GM19438 (cell line): ENCODE data around the gene ELFN1.
"Not testable (repeated sequence)": the region's sequence is repeated elsewhere in the genome, so short reads cannot be mapped to it uniquely, and the experiment has no call there.

Source experiments
- ATAC-seq: cut with Tn5 transposase; IDR thresholded peaks from one replicate; pipeline ENCODE4 v1.9.1; 2021; ENCODE audit warnings: low read depth; ENCODE audit not compliant: unreplicated experiment

The ELFN1 gene

DNA sequence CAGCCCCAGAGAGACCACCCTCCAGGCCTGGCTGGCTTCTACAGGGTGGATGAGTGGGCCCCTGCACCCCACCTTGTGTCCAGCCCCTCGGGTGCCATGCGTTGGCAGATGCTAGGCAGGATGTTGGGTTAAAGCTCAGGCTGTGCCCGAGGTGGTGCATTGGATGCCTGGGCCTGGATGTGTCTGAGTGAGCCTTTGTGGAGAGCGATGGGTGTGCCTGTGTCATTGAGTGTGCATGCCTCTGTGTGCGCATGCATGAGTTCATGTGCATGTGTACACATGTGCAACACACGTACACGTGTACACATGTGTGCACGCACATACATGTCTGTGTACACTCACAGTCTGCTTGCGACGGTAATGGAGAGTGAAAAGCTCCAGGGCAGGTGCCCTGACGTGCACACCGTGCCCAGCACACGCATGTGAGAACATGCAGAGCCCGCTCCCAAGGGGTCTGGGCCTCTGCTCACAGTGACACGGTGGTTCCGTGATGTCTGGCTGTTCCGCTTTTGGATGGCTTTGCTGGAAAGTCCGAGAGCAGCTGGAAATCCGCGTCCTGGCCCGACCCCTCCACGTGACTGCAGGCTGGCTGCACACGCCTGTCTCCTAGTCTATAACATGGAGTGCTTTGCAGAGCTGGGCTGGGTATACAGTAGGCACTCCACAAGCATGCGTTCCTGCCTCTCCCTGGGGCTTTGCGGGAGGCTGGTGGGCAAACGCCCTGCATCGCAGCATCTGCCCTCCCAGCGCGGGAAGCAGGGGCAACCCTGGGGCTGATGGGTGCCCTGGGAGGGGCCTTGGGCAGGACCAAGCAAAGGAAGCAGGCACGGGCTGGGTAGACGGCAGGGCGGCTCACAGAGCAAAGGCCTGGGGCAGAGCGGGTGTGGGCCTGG, 36.9 kb downstream of the ELFN1 start:
- no peak for ATAC-seq

DNA sequence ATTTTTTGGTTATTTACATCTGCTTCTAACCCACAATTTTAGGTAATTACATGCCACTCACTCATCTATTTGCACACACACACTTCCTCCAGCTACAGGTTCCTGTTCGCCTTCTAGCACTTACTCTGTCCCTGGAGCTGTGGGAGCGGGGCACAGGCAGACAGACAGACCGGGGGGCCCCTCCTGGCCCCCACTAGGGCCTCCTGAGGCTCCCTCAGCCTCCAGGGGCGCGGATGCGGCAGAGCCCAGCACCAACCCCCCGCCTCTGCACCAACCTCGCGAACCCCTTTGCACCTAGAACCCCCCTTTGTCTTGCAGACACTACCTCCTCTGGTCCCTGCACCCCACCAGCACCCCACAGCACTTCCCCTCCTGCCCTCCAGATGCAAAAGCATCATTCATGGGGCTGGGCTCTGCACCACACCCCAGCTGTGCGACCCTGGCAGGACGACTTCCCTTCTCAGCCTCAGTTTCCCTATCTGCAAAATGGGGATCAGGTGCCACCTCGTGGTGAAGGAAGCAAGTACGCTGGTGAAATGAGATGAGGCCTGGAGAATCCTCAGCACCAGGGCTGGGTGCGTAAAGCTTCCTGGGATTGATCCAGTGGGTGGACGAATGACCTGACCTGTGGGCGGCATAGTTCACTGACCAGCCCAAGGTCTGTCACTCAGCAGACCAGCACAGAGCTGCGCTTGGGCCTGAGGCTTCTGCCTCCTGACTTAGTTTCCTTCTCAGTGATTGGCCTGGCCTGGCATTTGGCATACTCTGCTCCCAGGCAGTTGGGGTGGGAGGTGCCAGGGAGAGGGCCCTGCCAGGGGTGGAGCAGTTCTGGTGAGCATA, 37.9 kb downstream of the ELFN1 start:
- no peak for ATAC-seq

DNA sequence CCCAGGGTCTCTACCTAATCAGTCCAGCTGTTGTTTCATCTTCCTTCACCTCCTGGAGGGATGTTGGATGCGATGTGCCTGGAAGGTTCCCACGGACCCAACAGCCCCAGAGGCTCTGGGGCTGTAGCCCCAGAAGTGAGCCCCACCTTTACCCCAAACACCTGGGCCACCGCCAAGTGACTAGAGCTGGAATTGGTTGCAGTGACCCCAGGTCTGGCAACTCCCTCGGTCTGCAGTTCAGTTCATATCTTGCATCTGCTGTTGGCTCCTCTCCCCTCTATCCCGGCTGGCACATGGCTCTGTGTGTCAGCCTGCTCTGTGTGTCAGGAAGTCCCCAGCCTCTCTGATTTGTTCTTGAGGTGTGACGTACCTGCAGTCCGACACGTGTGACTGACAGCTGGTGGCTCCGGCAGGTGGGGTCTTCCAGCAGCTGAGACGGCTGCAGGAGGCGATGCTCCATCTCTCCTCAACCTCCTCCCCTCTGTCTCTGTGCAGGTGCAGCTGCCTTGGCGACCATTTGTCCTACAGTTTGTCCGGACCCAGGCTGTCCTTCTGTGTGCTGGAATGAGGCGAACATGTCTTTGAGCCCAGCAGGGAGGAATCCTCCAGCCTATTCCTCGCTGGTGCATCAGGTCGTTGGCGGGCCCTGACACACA, 38.6 kb downstream of the ELFN1 start:
- ATAC-seq = no peak

DNA sequence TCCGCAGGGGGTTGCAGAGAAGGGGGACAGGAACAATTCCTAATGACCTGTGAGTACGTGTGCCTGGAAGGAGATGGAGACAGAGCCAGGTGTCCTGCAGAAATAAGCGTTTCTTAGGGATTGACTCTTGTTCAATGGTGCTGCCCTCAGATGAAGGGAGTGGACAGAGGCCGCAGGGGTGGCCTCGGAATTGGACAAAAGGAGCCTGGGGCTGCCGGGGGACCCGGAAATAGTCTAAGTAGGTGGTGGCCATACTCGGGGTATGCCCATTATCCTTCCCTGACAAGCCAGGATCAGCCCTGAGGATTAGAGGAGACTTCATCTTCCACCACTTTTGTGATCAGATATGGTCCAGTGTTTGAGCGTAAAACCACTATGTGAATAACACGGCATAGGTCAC, 39.2 kb downstream of the ELFN1 start:
- ATAC-seq = no peak

- ATAC-seq = no peak
These were observed 39.8 kb downstream of the ELFN1 start for GRCh38 chr7:1709900-1710299.

- no peak for ATAC-seq
These were observed 40.9 kb downstream of the ELFN1 start for GRCh38 chr7:1710936-1711335.

DNA sequence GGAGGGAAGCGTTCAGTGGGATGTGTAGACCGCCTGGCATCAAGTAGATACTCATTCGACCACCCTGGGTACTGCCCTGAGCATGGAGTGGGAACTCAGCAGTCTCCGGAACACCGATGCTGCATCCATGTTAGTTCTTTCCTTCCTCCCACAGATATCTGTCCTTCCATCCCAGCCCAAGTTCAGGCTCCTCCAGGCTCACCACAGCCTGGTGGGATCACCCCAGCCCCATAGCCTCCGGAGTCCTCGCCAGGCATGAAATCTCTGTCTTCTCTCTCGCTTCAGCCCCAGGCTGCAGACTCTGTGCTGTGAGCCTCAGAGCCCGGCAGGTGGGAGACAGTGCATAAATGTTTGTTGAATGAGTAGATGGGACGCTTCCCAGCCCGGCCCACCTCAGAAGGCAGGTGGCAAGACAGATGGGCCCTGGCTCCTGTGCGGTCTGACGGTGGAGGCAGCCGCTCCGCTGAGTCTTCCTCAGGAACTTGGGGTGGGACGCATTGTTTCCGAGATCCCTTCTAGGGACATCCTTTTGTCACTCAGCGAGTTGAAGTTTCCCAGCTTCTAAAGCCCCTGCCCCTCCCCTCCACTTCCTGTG, 42.9 kb downstream of the ELFN1 start:
- no peak for ATAC-seq

DNA sequence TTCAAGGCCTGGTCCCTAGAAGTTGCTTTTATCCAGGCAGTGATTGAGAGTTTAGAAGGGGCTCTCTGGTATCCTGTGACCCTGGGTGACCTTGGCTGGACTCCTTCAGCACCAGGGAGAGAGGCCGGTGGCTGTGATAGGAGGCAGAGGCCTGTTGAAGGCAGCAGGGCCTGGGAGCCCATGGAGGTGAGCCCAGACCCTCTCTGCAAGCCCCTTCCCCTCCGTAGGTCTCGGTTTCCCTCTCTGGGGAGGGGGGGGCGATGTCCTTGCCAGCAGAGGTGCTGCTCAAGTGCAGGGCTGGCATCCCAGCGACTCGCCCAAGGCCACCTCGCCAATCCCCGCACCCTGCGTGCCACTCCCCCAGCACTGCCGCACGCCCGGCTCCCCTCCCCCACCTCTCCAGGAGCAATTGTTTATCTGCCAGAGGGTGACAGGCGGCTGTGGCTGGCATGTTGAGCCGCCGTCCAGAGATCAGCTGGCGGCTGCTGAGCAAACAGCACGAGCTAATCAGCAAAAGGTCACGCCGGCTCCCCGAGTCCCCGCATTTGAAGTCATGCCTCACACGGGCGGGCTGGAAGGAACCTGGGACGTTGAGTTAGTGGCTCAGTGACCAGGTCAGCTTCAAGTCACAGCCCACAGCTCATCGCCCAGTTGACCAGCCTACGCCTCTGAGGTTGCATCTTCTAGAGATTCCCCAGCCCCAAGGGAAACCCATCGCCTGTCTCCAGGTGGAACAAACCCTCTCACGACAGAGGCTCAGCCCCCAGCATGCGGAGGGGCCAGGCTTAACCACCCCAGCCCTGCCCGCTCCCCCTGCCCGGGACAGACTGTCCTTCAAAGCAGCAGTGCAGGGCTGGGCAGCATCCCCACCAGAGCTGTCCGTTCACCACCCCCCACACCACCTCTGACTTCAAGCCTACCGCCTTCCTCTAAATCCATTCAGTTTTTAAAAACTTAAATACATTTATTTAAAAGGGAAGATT, 43.7 kb downstream of the ELFN1 start:
- ATAC-seq = no peak

- no peak for ATAC-seq
These were observed 44.7 kb downstream of the ELFN1 start for GRCh38 chr7:1714583-1715330.

- no peak for ATAC-seq
These were observed 45.2 kb downstream of the ELFN1 start for GRCh38 chr7:1715331-1715625.

- no peak for ATAC-seq
These were observed 45.6 kb downstream of the ELFN1 start for GRCh38 chr7:1715671-1716074.

DNA sequence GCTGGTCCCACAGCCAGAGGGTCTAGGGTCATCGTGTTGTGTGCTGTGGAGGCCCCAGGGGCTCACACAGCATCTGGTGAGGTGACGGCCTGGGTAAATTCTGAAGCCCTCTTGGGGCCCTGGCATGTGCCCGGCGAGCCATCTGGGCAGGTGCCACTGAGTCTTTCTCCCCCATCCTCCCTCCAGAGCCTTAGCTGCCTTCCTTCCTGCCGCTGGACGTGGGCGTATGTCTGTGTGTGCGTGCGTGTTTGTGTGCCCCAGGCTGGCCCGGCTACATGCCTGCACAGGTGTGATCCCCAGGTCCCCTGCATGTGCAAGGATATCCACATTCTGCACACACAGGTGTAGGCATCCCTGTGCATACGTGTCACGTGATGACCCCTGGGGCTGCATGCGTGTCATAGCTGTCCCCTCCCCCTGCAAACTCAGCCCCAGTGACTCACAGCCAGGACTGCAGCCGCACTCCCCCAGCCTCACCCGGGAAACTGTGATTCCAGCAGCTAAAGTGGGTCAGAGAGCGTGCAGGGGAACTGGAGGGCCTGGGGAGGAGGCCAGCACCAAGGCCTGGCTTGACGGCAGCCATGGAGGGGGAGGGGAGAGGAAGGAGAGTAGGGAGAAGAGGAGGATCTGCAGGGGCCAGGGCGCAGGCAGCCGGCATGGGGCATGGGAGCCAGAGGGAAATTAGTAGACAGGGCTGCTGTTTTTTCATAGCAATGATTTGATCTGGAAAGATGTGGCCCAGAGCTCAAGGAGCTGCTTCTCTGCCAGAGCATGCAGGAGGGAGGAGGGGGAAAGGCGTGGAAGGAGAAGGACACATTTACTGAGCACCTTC, 46.4 kb downstream of the ELFN1 start:
- no peak for ATAC-seq

GRCh38 chr7:1717095-1717483, 47.0 kb downstream of the ELFN1 start:
- no peak for ATAC-seq

GRCh38 chr7:1717903-1718676, 48.0 kb downstream of the ELFN1 start:
- ATAC-seq = no peak

DNA sequence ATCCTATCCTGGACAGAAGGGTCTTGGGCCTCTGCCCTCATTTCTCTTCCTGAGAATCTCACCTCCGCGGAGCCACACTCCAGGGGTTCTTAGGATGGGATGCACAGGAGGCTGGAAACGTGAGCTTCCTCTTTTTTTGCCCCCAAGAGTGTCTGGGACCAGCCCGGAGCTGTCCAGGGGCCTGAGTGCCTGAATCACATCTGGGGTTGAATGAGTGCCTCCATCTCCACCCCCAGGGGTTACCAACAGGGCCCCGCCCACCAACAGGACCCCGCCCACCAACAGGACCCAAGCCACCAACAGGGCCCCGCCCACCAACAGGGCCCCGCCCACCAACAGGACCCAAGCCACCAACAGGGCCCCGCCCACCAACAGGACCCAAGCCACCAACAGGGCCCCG, 48.8 kb downstream of the ELFN1 start:
- ATAC-seq = not testable (repeated sequence)

- ATAC-seq = not testable (repeated sequence)
These were observed 49.2 kb downstream of the ELFN1 start for GRCh38 chr7:1719256-1719655.

- no peak for ATAC-seq
These were observed 49.8 kb downstream of the ELFN1 start for GRCh38 chr7:1719913-1720312.

- ATAC-seq = no peak
These were observed 50.2 kb downstream of the ELFN1 start for GRCh38 chr7:1720326-1720725.
